HG03060 (cell line): Measurements from ENCODE around the gene USP25.

ENCODE experiments used
- ATAC-seq: cut with Tn5 transposase; IDR thresholded peaks from one replicate; pipeline ENCODE4 v1.9.1; 2021; ENCODE audit warnings: low read depth, moderate number of reproducible peaks; ENCODE audit not compliant: unreplicated experiment

Gene USP25

GRCh38 chr21:15929536-15929935, 199.8 kb downstream of the USP25 start:
- ATAC-seq = no peak
